Measurements from ENCODE around the gene ADAMTS2. TPM values are rescaled to one million over a fixed set of nuclear protein-coding genes. Genes with fewer than 3 reads are reported as not detected.
"Not testable (repeated sequence)": the region's sequence is repeated elsewhere in the genome, so short reads cannot be mapped to it uniquely, and the experiment has no call there.

Gene ADAMTS2
- total and polyA plus RNA-seq, 2 donors from 2014 or later, result 2.0 to 13.6 TPM

- FAIRE-seq, result no peak
- Histone ChIP-seq H3K27ac (ENCODE audit: low read depth in 2 of 2, low read length in 2 of 2) (no peak overlapping the region), H3K36me3 (ENCODE audit: control insufficient read depth in 2 of 3, insufficient read depth in 3 of 3, low read length in 3 of 3) (no peaks in the 10 kb centered on the region), H3K4me3 (ENCODE audit: low read length in 3 of 3) (no peak overlapping the region), H3K9me3 (ENCODE audit: control insufficient read depth in 2 of 3, insufficient read depth in 1 of 3, low read length in 3 of 3) (peaks cover 0 to 2% (median 0%) of the 10 kb centered on the region in 3 donors), H3K4me1 (ENCODE audit: control insufficient read depth in 2 of 3, insufficient read depth in 2 of 3, low read depth in 1 of 3, low read length in 3 of 3) (no peaks in the 10 kb centered on the region), H3K9ac (ENCODE audit: low read length in 3 of 3) (no peak overlapping the region), H3K27me3 (ENCODE audit: control insufficient read depth, insufficient read depth, low read length) (no peaks in the 10 kb centered on the region)
- peak in 2 of 5 donors; percentile 27 to 71 for DNase-seq
- intact Hi-C loops (cut with DNase I), result no loop called here
- TF ChIP-seq, protein P1, sequence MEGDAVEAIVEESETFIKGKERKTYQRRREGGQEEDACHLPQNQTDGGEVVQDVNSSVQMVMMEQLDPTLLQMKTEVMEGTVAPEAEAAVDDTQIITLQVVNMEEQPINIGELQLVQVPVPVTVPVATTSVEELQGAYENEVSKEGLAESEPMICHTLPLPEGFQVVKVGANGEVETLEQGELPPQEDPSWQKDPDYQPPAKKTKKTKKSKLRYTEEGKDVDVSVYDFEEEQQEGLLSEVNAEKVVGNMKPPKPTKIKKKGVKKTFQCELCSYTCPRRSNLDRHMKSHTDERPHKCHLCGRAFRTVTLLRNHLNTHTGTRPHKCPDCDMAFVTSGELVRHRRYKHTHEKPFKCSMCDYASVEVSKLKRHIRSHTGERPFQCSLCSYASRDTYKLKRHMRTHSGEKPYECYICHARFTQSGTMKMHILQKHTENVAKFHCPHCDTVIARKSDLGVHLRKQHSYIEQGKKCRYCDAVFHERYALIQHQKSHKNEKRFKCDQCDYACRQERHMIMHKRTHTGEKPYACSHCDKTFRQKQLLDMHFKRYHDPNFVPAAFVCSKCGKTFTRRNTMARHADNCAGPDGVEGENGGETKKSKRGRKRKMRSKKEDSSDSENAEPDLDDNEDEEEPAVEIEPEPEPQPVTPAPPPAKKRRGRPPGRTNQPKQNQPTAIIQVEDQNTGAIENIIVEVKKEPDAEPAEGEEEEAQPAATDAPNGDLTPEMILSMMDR (IDR thresholded peaks at IDR 0.05; ENCODE audit: borderline replicate concordance, extremely low read depth, insufficient read depth), result no peak
These were observed 127.0 kb downstream of the ADAMTS2 start for GRCh38 chr5:179217956-179218942.

GRCh38 chr5:179217356-179217755 is 127.9 kb downstream of the ADAMTS2 start:
- H3K36me3 ChIP-seq (ENCODE audit: control insufficient read depth in 2 of 3, insufficient read depth in 3 of 3, low read length in 3 of 3), result no peaks in the 10 kb centered on the region
- H3K4me1 ChIP-seq (ENCODE audit: control insufficient read depth in 2 of 3, insufficient read depth in 2 of 3, low read depth in 1 of 3, low read length in 3 of 3), result no peaks in the 10 kb centered on the region
- no peak for FAIRE-seq
- H3K9ac ChIP-seq (ENCODE audit: low read length in 3 of 3), result no peak overlapping the region
- intact Hi-C loops (cut with DNase I), result no loop called here
- TF ChIP-seq, protein P1 (IDR thresholded peaks at IDR 0.05; ENCODE audit: borderline replicate concordance, extremely low read depth, insufficient read depth), result no peak
- DNase-seq, result no peak
- H3K27ac ChIP-seq (ENCODE audit: low read depth in 2 of 2, low read length in 2 of 2), result no peak overlapping the region
- no peaks in the 10 kb centered on the region for H3K27me3 ChIP-seq (ENCODE audit: control insufficient read depth, insufficient read depth, low read length)
- H3K9me3 ChIP-seq (ENCODE audit: control insufficient read depth in 2 of 3, insufficient read depth in 1 of 3, low read length in 3 of 3), result no peaks in the 10 kb centered on the region
- no peak overlapping the region for H3K4me3 ChIP-seq (ENCODE audit: low read length in 3 of 3)

GRCh38 chr5:179216381-179216780 is 128.9 kb downstream of the ADAMTS2 start:
- H3K27me3 ChIP-seq (ENCODE audit: control insufficient read depth, insufficient read depth, low read length); H3K4me3 ChIP-seq (ENCODE audit: low read length in 3 of 3); DNase-seq; H3K9me3 ChIP-seq (ENCODE audit: control insufficient read depth in 2 of 3, insufficient read depth in 1 of 3, low read length in 3 of 3); intact Hi-C loops (cut with DNase I); FAIRE-seq; H3K36me3 ChIP-seq (ENCODE audit: control insufficient read depth in 2 of 3, insufficient read depth in 3 of 3, low read length in 3 of 3); H3K27ac ChIP-seq (ENCODE audit: low read depth in 2 of 2, low read length in 2 of 2); H3K9ac ChIP-seq (ENCODE audit: low read length in 3 of 3); H3K4me1 ChIP-seq (ENCODE audit: control insufficient read depth in 2 of 3, insufficient read depth in 2 of 3, low read depth in 1 of 3, low read length in 3 of 3): not testable (repeated sequence)

DNA sequence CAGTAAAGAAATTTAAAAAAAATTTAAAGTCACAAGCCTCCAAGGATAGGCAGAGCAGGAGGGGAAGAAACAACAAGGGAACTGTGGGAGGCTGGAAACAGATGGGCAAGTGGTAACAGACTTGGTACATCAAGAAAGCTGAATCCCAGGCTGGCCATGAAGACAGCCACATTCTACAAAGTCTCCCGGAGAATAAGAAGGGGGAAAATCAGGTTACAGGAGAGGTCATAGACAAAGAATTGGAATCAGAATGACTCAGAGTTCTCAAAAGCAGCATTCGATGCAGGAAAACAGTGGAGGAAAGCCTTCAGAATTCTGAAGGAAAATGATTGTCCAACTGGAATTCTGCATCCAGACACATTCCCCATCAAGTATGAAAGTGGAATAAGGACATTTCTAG is 129.7 kb downstream of the ADAMTS2 start:
- H3K9ac ChIP-seq (ENCODE audit: low read length in 3 of 3), result no peak overlapping the region
- no peaks in the 10 kb centered on the region for H3K4me1 ChIP-seq (ENCODE audit: control insufficient read depth in 2 of 3, insufficient read depth in 2 of 3, low read depth in 1 of 3, low read length in 3 of 3)
- intact Hi-C loops (cut with DNase I), result no loop called here
- no peaks in the 10 kb centered on the region for H3K9me3 ChIP-seq (ENCODE audit: control insufficient read depth in 2 of 3, insufficient read depth in 1 of 3, low read length in 3 of 3)
- no peak for FAIRE-seq
- DNase-seq, result no peak
- TF ChIP-seq, protein P1 (IDR thresholded peaks at IDR 0.05; ENCODE audit: borderline replicate concordance, extremely low read depth, insufficient read depth), result no peak
- no peaks in the 10 kb centered on the region for H3K27me3 ChIP-seq (ENCODE audit: control insufficient read depth, insufficient read depth, low read length)
- no peak overlapping the region for H3K27ac ChIP-seq (ENCODE audit: low read depth in 2 of 2, low read length in 2 of 2)
- H3K4me3 ChIP-seq (ENCODE audit: low read length in 3 of 3), result no peak overlapping the region
- H3K36me3 ChIP-seq (ENCODE audit: control insufficient read depth in 2 of 3, insufficient read depth in 3 of 3, low read length in 3 of 3), result no peaks in the 10 kb centered on the region

Measured in kidney (tissue), 14 donors.